Endothelial cell of umbilical vein (primary cell): Measurements from ENCODE around the gene NLGN1. TPM values are rescaled to one million over a fixed set of nuclear protein-coding genes. Genes with fewer than 3 reads are reported as not detected.

Experiments
- BruUV-seq: library from RNA; stranded (reverse); fragments of 400-500 nt; replicated peaks from 2 replicates; lab custom pipeline; 2021; lab: Mats Ljungman, UMichigan
- CTCF ChIA-PET: fragments of 300-600, 350-600 bp; sonication (Branson Sonifier 250); formaldehyde crosslinking; loops from one replicate; lab custom pipeline; 2021; ENCODE audit warnings: antibody characterized with exemption, inconsistent platforms; lab: Charles Lee
- POLR2A ChIA-PET: fragments of 300-600, 350-600 bp; sonication (Branson Sonifier 250); formaldehyde crosslinking; loops from one replicate; lab custom pipeline; 2021; ENCODE audit warnings: antibody characterized with exemption, inconsistent platforms; lab: Charles Lee
- DNase-seq: peaks from one replicate; pipeline ENCODE4 v3.0.0-alpha.2; 2011; ENCODE audit warnings: low read depth, low spot score
- FAIRE-seq: peaks from 2 replicates; lab custom pipeline; 2011; peaks lifted over from hg19 to GRCh38; lab: Jason Lieb, UNC
- H2AFZ ChIP-seq: 2 replicates; pipeline ENCODE4 v1.6.0; 2012; ENCODE audit warnings: low read depth, low read length, control low read depth, inconsistent platforms
- H3K27ac ChIP-seq: 2 replicates; pipeline ENCODE4 v1.5.1; 2011; ENCODE audit warnings: low read depth, mild to moderate bottlenecking, control low read depth, low read length, moderate library complexity; ENCODE audit not compliant: insufficient read depth
- H3K27me3 ChIP-seq, 2 experiments: 2 replicates each; pipeline versions ENCODE4 v1.6.0 to v1.6.1; 2011; ENCODE audit warnings: low read length in 2 of 2, mixed read lengths in 1 of 2; ENCODE audit not compliant: control insufficient read depth in 2 of 2, insufficient read depth in 2 of 2
- H3K36me3 ChIP-seq, 2 experiments: 2 replicates in 1 of 2; 3 replicates in 1 of 2; pipeline ENCODE4 v1.5.1; 2011; ENCODE audit warnings: low read length in 2 of 2, mild to moderate bottlenecking in 1 of 2, moderate library complexity in 1 of 2; ENCODE audit not compliant: control insufficient read depth in 2 of 2, insufficient read depth in 2 of 2; ENCODE audit errors: extremely low read depth in 1 of 2
- H3K4me1 ChIP-seq: 3 replicates; pipeline ENCODE4 v1.5.1; 2011; ENCODE audit warnings: mild to moderate bottlenecking, low read length; ENCODE audit not compliant: control insufficient read depth, insufficient read depth; ENCODE audit errors: extremely low read depth
- H3K4me2 ChIP-seq: 2 replicates; pipeline ENCODE4 v1.6.1; 2011; ENCODE audit warnings: low read length, control low read depth, mixed read lengths; ENCODE audit not compliant: insufficient read depth
- H3K4me3 ChIP-seq, 3 experiments: fragments of 200-600 bp in 1 of 3; sonication (generic), shearing (Covaris generic) in 1 of 3; replicated peaks in 1 of 3; 2 replicates each; pipeline ENCODE4 v1.5.1; 2011 to 2016; ENCODE audit warnings: control low read depth in 3 of 3, low read length in 3 of 3, mild to moderate bottlenecking in 2 of 3, inconsistent platforms in 1 of 3, low read depth in 1 of 3, moderate library complexity in 1 of 3; ENCODE audit not compliant: insufficient read depth in 1 of 3
- H3K79me2 ChIP-seq: 2 replicates; pipeline ENCODE4 v1.6.0; 2012; ENCODE audit warnings: low read length, inconsistent platforms; ENCODE audit not compliant: control insufficient read depth, insufficient read depth
- H3K9ac ChIP-seq: replicated peaks from 2 replicates; pipeline ENCODE3; 2011; ENCODE audit warnings: low read length, control low read depth; ENCODE audit not compliant: insufficient read depth; ENCODE audit errors: extremely low read depth
- H3K9me1 ChIP-seq: replicated peaks from 3 replicates; pipeline ENCODE4 v1.6.0; 2011; ENCODE audit warnings: mild to moderate bottlenecking, low read length; ENCODE audit not compliant: control insufficient read depth, insufficient read depth; ENCODE audit errors: extremely low read depth
- H3K9me3 ChIP-seq: replicated peaks from 2 replicates; pipeline ENCODE4 v1.5.1; 2012; ENCODE audit warnings: low read length, inconsistent platforms; ENCODE audit not compliant: control insufficient read depth, insufficient read depth
- H4K20me1 ChIP-seq: replicated peaks from 2 replicates; pipeline ENCODE3; 2011; ENCODE audit warnings: mild to moderate bottlenecking, low read length; ENCODE audit not compliant: control insufficient read depth, insufficient read depth; ENCODE audit errors: extremely low read depth
- CTCF ChIP-seq, 2 donors: IDR thresholded peaks; 1 replicate in 1 of 2; 2 replicates in 1 of 2; pipeline ENCODE4 v1.5.1; 2011; ENCODE audit warnings: low read length in 2 of 2, mild to moderate bottlenecking in 2 of 2, moderate library complexity in 2 of 2, control low read depth in 1 of 2, inconsistent platforms in 1 of 2, low read depth in 1 of 2; ENCODE audit not compliant: insufficient read depth in 1 of 2; ENCODE audit errors: extremely low read depth in 1 of 2
- EZH2 ChIP-seq: IDR thresholded peaks from 2 replicates; pipeline ENCODE4 v1.6.1; 2012; ENCODE audit warnings: borderline replicate concordance, low read depth, mild to moderate bottlenecking, moderate library complexity, low read length, inconsistent platforms; ENCODE audit not compliant: severe bottlenecking
- FOS ChIP-seq: IDR thresholded peaks from 2 replicates; pipeline ENCODE4 v1.6.1; 2011; ENCODE audit warnings: mild to moderate bottlenecking, low read length, moderate library complexity, borderline replicate concordance; ENCODE audit not compliant: insufficient read depth
- GATA2 ChIP-seq: IDR thresholded peaks from 2 replicates; pipeline ENCODE4 v1.7.0; 2011; ENCODE audit warnings: low read depth, mild to moderate bottlenecking, moderate library complexity, mixed read lengths, low read length; ENCODE audit not compliant: insufficient read length, insufficient read depth
- JUN ChIP-seq: IDR thresholded peaks from 2 replicates; pipeline ENCODE4 v1.6.1; 2011; ENCODE audit warnings: borderline replicate concordance, low read depth; ENCODE audit not compliant: insufficient read length, insufficient read depth
- MYC ChIP-seq: IDR thresholded peaks from one replicate; pipeline ENCODE4 v1.6.1; 2011; ENCODE audit warnings: mild to moderate bottlenecking, low read depth, low read length
- POLR2A ChIP-seq: IDR thresholded peaks from 2 replicates; pipeline ENCODE4 v1.6.1; 2012; ENCODE audit warnings: low read depth, mild to moderate bottlenecking, control low read depth, low read length
- POLR2AphosphoS5 ChIP-seq: IDR thresholded peaks from 2 replicates; pipeline ENCODE4 v1.6.1; 2012; ENCODE audit warnings: low read depth, mild to moderate bottlenecking, control low read depth, low read length, moderate library complexity; ENCODE audit not compliant: insufficient read depth
- dilution Hi-C: fragments of 300-500 bp; cut with MboI; formaldehyde crosslinking; loops from one replicate; pipeline ENCODE4 v1.15.0; 2019; ENCODE audit warnings: low sequenced_read_pairs; ENCODE audit not compliant: extremely low pct_ligation_motif_present
- intact Hi-C: fragments of 100-400 bp; cut with micrococcal nuclease; formaldehyde crosslinking; loops from one replicate; pipeline ENCODE4 v1.10.0; 2022
- polyA plus RNA-seq, 4 experiments: library from polyadenylated mRNA; depleted of rRNA in 3 of 4; stranded (reverse) in 3 of 4; unstranded in 1 of 4; fragments of >200 nt; gene quantifications; 2 replicates each; pipeline versions ENCODE4 v1.2.1 to v1.2.3, GENCODE V29; 2011 to 2012; ENCODE audit warnings: missing spikeins in 1 of 4
- total RNA-seq: library from RNA; stranded (reverse); gene quantifications from 2 replicates; pipeline ENCODE4 v1.2.3, GENCODE V29; 2021
- TF ChIP-seq, protein P1 (sequence below): IDR thresholded peaks from 2 replicates; pipeline ENCODE4 v1.6.1; 2011; ENCODE audit not compliant: insufficient read depth, insufficient read length

Gene NLGN1
- total and polyA plus RNA-seq, 2 donors (not counting 3 experiments of a cell fraction or from before 2014, with no cell fraction given) = 7.9 to 16.3 TPM

- no peak for FAIRE-seq
- Histone ChIP-seq H3K9me3 (no peaks in the 10 kb centered on the region), H3K27ac (no peak overlapping the region), H4K20me1 (no peaks in the 10 kb centered on the region), H3K9ac (no peak overlapping the region), H3K9me1 (no peaks in the 10 kb centered on the region), H2AFZ (no peak overlapping the region), H3K4me3 (no peak overlapping the region), H3K36me3 (no peaks in the 10 kb centered on the region), H3K4me2 (no peak overlapping the region), H3K79me2 (no peaks in the 10 kb centered on the region), H3K4me1 (peaks cover 21% of the 10 kb centered on the region), H3K27me3 (no peaks in the 10 kb centered on the region)
- DNase-seq = no peak
- POLR2A ChIA-PET = no interaction called here
- dilution Hi-C loops (no loop called here), intact Hi-C loops (no loop called here)
- CTCF ChIA-PET = interaction anchor here (3.6 kb wide), 1 partner anchor 14 kb away, joined by 20 read pairs; no protein-coding TSS in a partner anchor
- no TSS peak for BruUV-seq
- no peak for TF ChIP-seq FOS
- no peak for TF ChIP-seq GATA2
- TF ChIP-seq, protein P1, sequence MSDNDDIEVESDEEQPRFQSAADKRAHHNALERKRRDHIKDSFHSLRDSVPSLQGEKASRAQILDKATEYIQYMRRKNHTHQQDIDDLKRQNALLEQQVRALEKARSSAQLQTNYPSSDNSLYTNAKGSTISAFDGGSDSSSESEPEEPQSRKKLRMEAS = no peak
- TF ChIP-seq EZH2 = no peak
- no peak for TF ChIP-seq MYC
- no peak for TF ChIP-seq JUN
- no peak for TF ChIP-seq CTCF (IDR thresholded peaks at IDR 0.05; ENCODE audit: extremely low read depth in 1 of 2, insufficient read depth in 1 of 2, low read depth in 1 of 2, low read length in 2 of 2)
- TF ChIP-seq POLR2A = no peak
- TF ChIP-seq POLR2AphosphoS5 = no peak
Observed at GRCh38 chr3:173889596-173889995, 492.1 kb downstream of the NLGN1 start.
